GM19043 (cell line): ENCODE data around the gene SRSF8.
"Not testable (repeated sequence)": the region's sequence is repeated elsewhere in the genome, so short reads cannot be mapped to it uniquely, and the experiment has no call there.

Experiments used
- ATAC-seq: cut with Tn5 transposase; IDR thresholded peaks from one replicate; pipeline ENCODE4 v1.9.1; 2021; ENCODE audit warnings: low read depth; ENCODE audit not compliant: unreplicated experiment

SRSF8 gene

GRCh38 chr11:95066716-95067038 is at the start of gene SRSF8:
Gene SRSF8 (plus strand): TSS chr11:95066919. CDS start chr11:95067227, 308 bp downstream.
- ATAC-seq = peak; percentile 33

GRCh38 chr11:95021468-95021867 is 45.3 kb upstream of the SRSF8 start:
- ATAC-seq = not testable (repeated sequence)

- no peak for ATAC-seq
Observed at GRCh38 chr11:95024958-95025357, 41.8 kb upstream of the SRSF8 start, which contains the start of gene KDM4E. Gene KDM4E (plus strand): TSS chr11:95025258. CDS start chr11:95025558, 300 bp downstream.

GRCh38 chr11:95025594-95025993 is 41.1 kb upstream of the SRSF8 start:
- not testable (repeated sequence) for ATAC-seq

GRCh38 chr11:95028357-95028756 is 38.4 kb upstream of the SRSF8 start:
- no peak for ATAC-seq

GRCh38 chr11:95033051-95033450 is 33.7 kb upstream of the SRSF8 start:
- ATAC-seq = no peak

- ATAC-seq = no peak
Observed at GRCh38 chr11:95035316-95035715, 31.4 kb upstream of the SRSF8 start.

GRCh38 chr11:95037356-95038035 is 29.2 kb upstream of the SRSF8 start:
- not testable (repeated sequence) for ATAC-seq

- no peak for ATAC-seq
Observed at GRCh38 chr11:95042239-95042638, 24.5 kb upstream of the SRSF8 start.

GRCh38 chr11:95042906-95043305 is 23.8 kb upstream of the SRSF8 start:
- ATAC-seq = no peak

GRCh38 chr11:95044010-95044409 is 22.7 kb upstream of the SRSF8 start:
- ATAC-seq = no peak

- ATAC-seq = no peak
Observed at GRCh38 chr11:95045812-95046211, 20.9 kb upstream of the SRSF8 start.

- ATAC-seq = not testable (repeated sequence)
Observed at GRCh38 chr11:95049122-95049521, 17.6 kb upstream of the SRSF8 start, which contains the start of gene KDM4F. Gene KDM4F (plus strand): TSS chr11:95049422.

GRCh38 chr11:95050595-95051202 is 16.0 kb upstream of the SRSF8 start:
- ATAC-seq = no peak

- ATAC-seq = no peak
Observed at GRCh38 chr11:95054356-95054755, 12.4 kb upstream of the SRSF8 start.

- peak; percentile 98 for ATAC-seq
Observed at GRCh38 chr11:95055283-95055897, 11.3 kb upstream of the SRSF8 start.

GRCh38 chr11:95057959-95058358 is 8.8 kb upstream of the SRSF8 start:
- ATAC-seq = no peak

- ATAC-seq = no peak
Observed at GRCh38 chr11:95058621-95059020, 8.1 kb upstream of the SRSF8 start.

GRCh38 chr11:95059046-95059445 is 7.7 kb upstream of the SRSF8 start:
- ATAC-seq = no peak

GRCh38 chr11:95065336-95065735 is 1.4 kb upstream of the SRSF8 start:
- no peak for ATAC-seq

GRCh38 chr11:95067039-95067840 is 521 bp downstream of the SRSF8 start:
- ATAC-seq = peak; percentile 44
